Heart right ventricle (tissue), 16 donors: ENCODE data around the gene RABIF. TPM values are rescaled to one million over a fixed set of nuclear protein-coding genes. Genes with fewer than 3 reads are reported as not detected.
A peak's percentile ranks its signal among the peaks of the same experiment; 100 is the strongest.

ENCODE experiments used
- ATAC-seq, 8 donors: fragments of 200-7000 bp; cut with Tn5 transposase; one replicate each; pipeline ENCODE4 v1.9.1; 2020; ENCODE audit warnings: mild to moderate bottlenecking in 8 of 8, moderate library complexity in 8 of 8, moderate number of reproducible peaks in 1 of 8
- DNase-seq, 2 donors: peaks; one replicate each; pipeline ENCODE4 v3.0.0-alpha.2; 2020
- H3K27ac ChIP-seq, 10 donors: fragments of 200-600 bp; sonication (generic) in 2 of 10; one replicate each; pipeline versions ENCODE4 v1.5.0 to v1.8.0; 2020 to 2022; ENCODE audit warnings: mild to moderate bottlenecking in 3 of 10
- H3K27me3 ChIP-seq, 7 donors: fragments of 200-600 bp; one replicate each; pipeline ENCODE4 v1.8.0; 2021 to 2022; ENCODE audit warnings: mild to moderate bottlenecking in 2 of 7
- H3K36me3 ChIP-seq, 9 donors: fragments of 200-600 bp; sonication (generic) in 1 of 9; one replicate each; pipeline versions ENCODE4 v1.5.0 to v1.8.0; 2020 to 2022; ENCODE audit warnings: mild to moderate bottlenecking in 2 of 9
- H3K4me1 ChIP-seq, 9 donors: fragments of 200-600 bp; sonication (generic) in 1 of 9; one replicate each; pipeline versions ENCODE4 v1.5.0 to v1.8.0; 2020 to 2022; ENCODE audit warnings: mild to moderate bottlenecking in 4 of 9
- H3K4me3 ChIP-seq, 10 donors: fragments of 200-600 bp; sonication (generic) in 2 of 10; one replicate each; pipeline versions ENCODE4 v1.5.0 to v1.8.0; 2020 to 2022; ENCODE audit warnings: mild to moderate bottlenecking in 7 of 10, moderate library complexity in 2 of 10
- H3K9me3 ChIP-seq, 11 donors: fragments of 200-600 bp in 10 of 11; sonication (generic) in 2 of 11; one replicate each; pipeline versions ENCODE4 v1.5.0 to v1.8.0; 2013 to 2022; ENCODE audit warnings: mild to moderate bottlenecking in 2 of 11, control low read depth in 1 of 11, moderate library complexity in 1 of 11
- CTCF ChIP-seq, 9 donors: fragments of 200-600 bp; sonication (generic) in 2 of 9; IDR thresholded peaks; one replicate each; pipeline versions ENCODE4 v1.5.0 to v1.8.0; 2021 to 2022; ENCODE audit warnings: antibody characterized with exemption in 9 of 9, mild to moderate bottlenecking in 5 of 9, moderate library complexity in 1 of 9
- WGBS, 2 donors: extraction: QIAGEN DNeasy Blood & Tissue Kit; methylation state at CpG; one replicate each; pipeline ENCODE4 v1.1.7; 2013; ENCODE audit warnings: inconsistent platforms in 1 of 2; 5-methylcytosine and 5-hydroxymethylcytosine counted together
- intact Hi-C, 10 donors: fragments of 100-400 bp; cut with DNase I; formaldehyde crosslinking; loops; one replicate each; pipeline versions ENCODE4 v1.11.1 to v1.14.2; 2022
- polyA plus RNA-seq, 2 donors: library from polyadenylated mRNA; stranded (reverse); fragments of 200-250 nt; gene quantifications; one replicate each; pipeline ENCODE4 v1.2.3, GENCODE V29; 2013
- total RNA-seq, 10 donors: library from RNA; stranded (reverse); fragmentation: NEBNext Ultra II Directional in 3 of 10; extraction: Animal tissue kit (Norgen Biotek cat#: 25700) in 3 of 10; gene quantifications; one replicate each; pipeline versions ENCODE4 v1.2.1 to v1.2.4, GENCODE V29; 2021 to 2023
- donor health status: Arrhythmogenic right ventricular cardiomyopathy.
- donor health status: ischemic (EF 13 %, LVEDD 7.1; RV severe dilation, severe dysfunction).
- donor health status: healthy with polysubstance abuse.
- donor health status: DM: no; HTN: yes; CAD: no.
- donor health status: DM: no; HTN: no; CAD: no.
- donor health status: ischemic (EF 25% LVEDD 6.9; RV normal size, moderate dysfunction).
- donor health status: ischemic (EF 25% LVEDD 5.7; RV mildly dilated, moderate dysfunction).
- donor health status: healthy.
- donor health status: DM: yes; HTN: yes; CAD: no.
- donor health status: Ischemic cardiomyopathy.
- donor health status: ischemic (EF 35%, LVEDD 5.7; RV mildly dilated, moderate dysfunction).
- donor health status: nonischemic (EF 11% LVEDD 7.7; RV severe dilation, severe dysfunction).
- donor health status: DM: yes; HTN: yes; CAD: no.
- donor health status: PGD.
- donor health status: ischemic (EF 29% LVEDD 5.4; RV normal size, mild dysfunction).
- donor health status: nonischemic (EF 23%, LVEDD 6.1; RV moderate dilation, normal function).

Gene RABIF
- total and polyA plus RNA-seq, 12 donors = 2.0 to 8.1 (median 4.8) TPM

- Histone ChIP-seq H3K27ac (peak overlapping the region; percentile 70 to 98 (median 95)), H3K4me3 (peak overlapping the region; percentile 59 to 88 (median 74)), H3K4me1 (peaks cover 0 to 18% (median 13%) of the 10 kb centered on the region in 9 donors), H3K9me3 (no peaks in the 10 kb centered on the region), H3K36me3 (peaks cover 0 to 42% (median 17%) of the 10 kb centered on the region in 9 donors), H3K27me3 (no peaks in the 10 kb centered on the region)
- no peak for ATAC-seq
- 2 to 3% methylated on average over 10 of the region's 10 CpGs for whole genome bisulfite sequencing, 2 donors
- TF ChIP-seq CTCF (IDR thresholded peaks at IDR 0.05) = no peak
- intact Hi-C loops = loop anchor here in 4 of 10 donors (2.0 to 5.0 kb wide), 5 partner anchors 39 to 81 kb away; partner anchors contain the start of genes KLHL12 (in 2 of the 4), PCAT6 (in 2 of the 4) and KDM5B (in 1 of the 4)
- no peak for DNase-seq
Observed at GRCh38 chr1:202888221-202888530, 773 bp downstream of the RABIF start.

GRCh38 chr1:202880961-202881460, 7.9 kb downstream of the RABIF start:
- Histone ChIP-seq H3K27me3 (no peaks in the 10 kb centered on the region), H3K4me1 (no peaks in the 10 kb centered on the region), H3K27ac (no peak overlapping the region), H3K9me3 (no peaks in the 10 kb centered on the region), H3K36me3 (peaks cover 0 to 67% (median 12%) of the 10 kb centered on the region in 9 donors), H3K4me3 (no peak overlapping the region)
- ATAC-seq = no peak
- intact Hi-C loops = no loop called here
- no peak for TF ChIP-seq CTCF (IDR thresholded peaks at IDR 0.05)
- DNase-seq = no peak
- 93% methylated on average over 10 of the region's 10 CpGs for WGBS, 2 donors

GRCh38 chr1:202880062-202880461, 8.9 kb downstream of the RABIF start:
- no peak for DNase-seq

GRCh38 chr1:202879128-202879527, 9.8 kb downstream of the RABIF start:
- 97 to 100% methylated on average over 1 of the region's 1 CpG for WGBS, 2 donors
- no peak for ATAC-seq
- DNase-seq = no peak
- H3K4me3 ChIP-seq = no peak overlapping the region
- H3K27ac ChIP-seq = no peak overlapping the region
- H3K4me1 ChIP-seq = no peaks in the 10 kb centered on the region
- intact Hi-C loops = no loop called here
- H3K9me3 ChIP-seq = no peaks in the 10 kb centered on the region
- TF ChIP-seq CTCF (IDR thresholded peaks at IDR 0.05) = no peak
- peaks cover 0 to 69% (median 12%) of the 10 kb centered on the region in 9 donors for H3K36me3 ChIP-seq
- H3K27me3 ChIP-seq = no peaks in the 10 kb centered on the region

More at GRCh38 chr1:202880062-202880461, 8.9 kb downstream of the RABIF start:
- Histone ChIP-seq H3K4me3 (no peak overlapping the region), H3K27me3 (no peaks in the 10 kb centered on the region), H3K4me1 (no peaks in the 10 kb centered on the region), H3K27ac (no peak overlapping the region), H3K36me3 (peaks cover 0 to 74% (median 12%) of the 10 kb centered on the region in 9 donors), H3K9me3 (no peaks in the 10 kb centered on the region)
- no peak for TF ChIP-seq CTCF (IDR thresholded peaks at IDR 0.05)
- intact Hi-C loops = no loop called here
- no peak for ATAC-seq
